Measurements from ENCODE around the gene CADM2.

Gene CADM2

DNA sequence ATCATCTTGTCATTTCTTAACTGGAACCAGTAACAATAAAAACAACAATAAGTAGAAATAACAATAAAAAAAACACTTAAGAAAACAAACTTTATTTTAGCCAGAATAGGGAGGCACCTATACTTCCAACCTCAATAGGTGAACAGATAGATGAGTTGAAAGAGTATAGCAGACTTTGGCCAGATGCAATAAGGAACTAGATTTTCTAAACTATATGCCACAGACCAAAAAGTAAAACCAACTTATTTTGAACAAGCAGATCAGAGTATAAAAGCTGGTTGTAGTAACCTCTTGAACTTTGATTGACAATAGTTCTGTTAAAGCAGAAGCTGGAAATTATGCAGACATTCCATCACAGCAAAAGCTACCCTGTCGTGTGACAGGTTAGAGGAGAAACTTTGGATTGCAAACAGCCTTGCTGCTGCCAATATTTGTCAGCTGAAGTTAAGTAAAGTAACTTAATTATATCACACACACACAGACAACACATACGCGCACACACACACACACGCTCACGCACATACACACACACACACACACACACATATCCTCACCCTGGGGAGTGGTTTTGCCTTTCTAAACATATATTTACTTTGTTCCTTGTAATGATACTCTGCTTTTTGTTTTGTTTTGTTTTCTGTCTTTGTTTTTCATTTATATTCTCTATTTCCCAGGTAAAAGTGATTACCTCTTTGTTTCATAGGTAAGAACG lies 1128.5 kb downstream of the CADM2 start:
- Mint-ChIP-seq H3K4me1 (ENCODE audit: low read depth) (no peaks in the 10 kb centered on the region), H3K9me3 (peaks cover 43% of the 10 kb centered on the region), H3K27ac (no peak overlapping the region), H3K4me3 (no peak overlapping the region), H3K36me3 (ENCODE audit: low read depth) (no peaks in the 10 kb centered on the region), H3K27me3 (ENCODE audit: low read depth) (no peaks in the 10 kb centered on the region)
- DNase-seq (ENCODE audit: low spot score): no peak

DNA sequence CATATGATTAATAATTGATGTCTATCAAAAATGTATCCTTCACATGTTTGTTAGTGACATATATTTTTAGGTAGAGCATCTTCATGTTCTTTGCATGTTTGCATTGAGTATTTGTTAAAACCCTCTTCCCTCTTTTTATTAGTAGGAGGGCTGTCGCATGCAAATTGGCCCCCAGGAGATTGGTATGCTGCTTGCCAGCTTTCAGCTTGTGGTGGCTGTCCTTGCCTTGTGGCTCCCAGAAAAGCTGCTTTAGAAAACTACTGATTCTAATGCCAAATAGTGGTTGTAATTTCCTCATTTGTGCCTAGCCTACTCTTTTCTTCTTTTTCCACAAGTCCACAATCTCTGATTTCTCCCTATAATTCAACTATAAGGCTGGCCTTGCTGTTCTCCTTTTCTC lies 1145.4 kb downstream of the CADM2 start:
- H3K27me3 Mint-ChIP-seq (ENCODE audit: low read depth): no peaks in the 10 kb centered on the region
- H3K4me1 Mint-ChIP-seq (ENCODE audit: low read depth): no peaks in the 10 kb centered on the region
- H3K36me3 Mint-ChIP-seq (ENCODE audit: low read depth): no peaks in the 10 kb centered on the region
- peaks cover 43% of the 10 kb centered on the region for H3K9me3 Mint-ChIP-seq
- DNase-seq (ENCODE audit: low spot score): no peak
- no peak overlapping the region for H3K27ac Mint-ChIP-seq
- H3K4me3 Mint-ChIP-seq: no peak overlapping the region

DNA sequence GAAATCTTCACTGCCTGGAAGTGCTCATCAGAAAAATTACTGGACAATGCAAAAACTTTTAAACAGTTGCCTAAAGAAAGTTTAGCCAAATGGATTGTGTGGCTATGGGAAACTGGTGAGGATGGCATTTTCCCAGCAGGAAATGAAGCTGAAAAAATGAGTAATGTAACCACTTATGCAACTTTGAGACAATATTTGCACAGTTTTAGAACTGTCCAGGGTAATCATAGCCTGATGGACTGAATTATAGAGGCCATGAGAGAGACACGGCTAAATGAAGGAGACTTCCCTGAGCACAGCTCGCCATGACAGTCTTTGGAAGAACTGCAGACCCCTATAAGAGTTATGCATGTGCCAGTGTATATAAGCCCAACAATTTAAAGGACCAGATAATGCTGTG lies 1150.6 kb downstream of the CADM2 start:
- no peak overlapping the region for H3K4me3 Mint-ChIP-seq
- H3K27me3 Mint-ChIP-seq (ENCODE audit: low read depth): no peaks in the 10 kb centered on the region
- no peaks in the 10 kb centered on the region for H3K4me1 Mint-ChIP-seq (ENCODE audit: low read depth)
- peaks cover 23% of the 10 kb centered on the region for H3K9me3 Mint-ChIP-seq
- no peaks in the 10 kb centered on the region for H3K36me3 Mint-ChIP-seq (ENCODE audit: low read depth)
- no peak overlapping the region for H3K27ac Mint-ChIP-seq
- no peak for DNase-seq (ENCODE audit: low spot score)

Measured in T-helper 2 cell treated with Interferon-gamma antibody and Interleukin-4, amounts not matched to agents 5 μg/mL and 100 μg/mL, for 36 hours (primary cell).